ENCODE measurements around the gene CCNY.
A peak's percentile ranks its signal among the peaks of the same experiment; 100 is the strongest.

CCNY gene

GRCh38 chr10:35335133-35336083 is 901 bp upstream of the CCNY start:
- peak overlapping the region; percentile 83 for H3K27ac ChIP-seq
- no peak for TF ChIP-seq CTCF (conservative IDR thresholded peaks at IDR 0.05)

- H3K27ac ChIP-seq, result peak overlapping the region; percentile 83
- no peak for TF ChIP-seq CTCF (conservative IDR thresholded peaks at IDR 0.05)
These were observed 863 bp downstream of the CCNY start for GRCh38 chr10:35336921-35337823.

- no peak for TF ChIP-seq CTCF (conservative IDR thresholded peaks at IDR 0.05)
- H3K27ac ChIP-seq, result no peak overlapping the region
These were observed 3.6 kb downstream of the CCNY start for GRCh38 chr10:35339942-35340341.

- no peak overlapping the region for H3K27ac ChIP-seq
- TF ChIP-seq CTCF (conservative IDR thresholded peaks at IDR 0.05), result no peak
These were observed 4.7 kb downstream of the CCNY start for GRCh38 chr10:35340975-35341374.

- H3K27ac ChIP-seq, result no peak overlapping the region
- no peak for TF ChIP-seq CTCF (conservative IDR thresholded peaks at IDR 0.05)
These were observed 5.2 kb downstream of the CCNY start for GRCh38 chr10:35341521-35341920.

GRCh38 chr10:35342183-35342753 is 6.0 kb downstream of the CCNY start:
- no peak overlapping the region for H3K27ac ChIP-seq
- no peak for TF ChIP-seq CTCF (conservative IDR thresholded peaks at IDR 0.05)

- no peak for TF ChIP-seq CTCF (conservative IDR thresholded peaks at IDR 0.05)
- H3K27ac ChIP-seq, result no peak overlapping the region
These were observed 7.4 kb downstream of the CCNY start for GRCh38 chr10:35343739-35344138.
